Keratinocyte (primary cell): ENCODE measurements around the gene MAPK9. TPM values are rescaled to one million over a fixed set of nuclear protein-coding genes. Genes with fewer than 3 reads are reported as not detected.
"Not testable (repeated sequence)": the region's sequence is repeated elsewhere in the genome, so short reads cannot be mapped to it uniquely, and the experiment has no call there.

Experiments used
- DNase-seq: peaks from one replicate; pipeline ENCODE4 v3.0.0-alpha.2; 2011; ENCODE audit warnings: low read depth, missing footprints, low spot score
- FAIRE-seq: peaks from 2 replicates; lab custom pipeline; 2011; peaks lifted over from hg19 to GRCh38; lab: Jason Lieb, UNC
- H2AFZ ChIP-seq: 2 replicates; pipeline ENCODE4 v1.6.0; 2012; ENCODE audit warnings: low read length, control low read depth, inconsistent platforms; ENCODE audit not compliant: control insufficient read depth
- H3K27ac ChIP-seq: 2 replicates; pipeline ENCODE4 v1.5.1; 2011; ENCODE audit warnings: low read length; ENCODE audit not compliant: control insufficient read depth, insufficient read depth
- H3K27me3 ChIP-seq: 3 replicates; pipeline ENCODE4 v1.6.0; 2011; ENCODE audit warnings: low read length; ENCODE audit not compliant: control insufficient read depth, insufficient read depth; ENCODE audit errors: extremely low read depth
- H3K36me3 ChIP-seq, 2 experiments: 2 replicates in 1 of 2; 3 replicates in 1 of 2; pipeline ENCODE4 v1.5.1; 2011; ENCODE audit warnings: low read length in 2 of 2, mild to moderate bottlenecking in 1 of 2; ENCODE audit not compliant: control insufficient read depth in 2 of 2, insufficient read depth in 2 of 2; ENCODE audit errors: extremely low read depth in 1 of 2
- H3K4me1 ChIP-seq: 3 replicates; pipeline ENCODE4 v1.5.1; 2011; ENCODE audit warnings: low read length; ENCODE audit not compliant: control insufficient read depth, insufficient read depth; ENCODE audit errors: extremely low read depth
- H3K4me2 ChIP-seq: 3 replicates; pipeline ENCODE4 v1.6.0; 2011; ENCODE audit warnings: low read depth, low read length; ENCODE audit not compliant: control insufficient read depth, insufficient read depth; ENCODE audit errors: extremely low read depth
- H3K4me3 ChIP-seq, 3 experiments: fragments of 200-600 bp in 1 of 3; sonication (generic) in 1 of 3; 2 replicates in 2 of 3; 3 replicates in 1 of 3; pipeline ENCODE4 v1.5.1; 2011 to 2016; ENCODE audit warnings: low read length in 3 of 3, mild to moderate bottlenecking in 3 of 3, control low read depth in 2 of 3, inconsistent platforms in 1 of 3, low read depth in 1 of 3, mixed read lengths in 1 of 3, mixed run types in 1 of 3, moderate library complexity in 1 of 3; ENCODE audit not compliant: control insufficient read depth in 2 of 3, insufficient read depth in 2 of 3; ENCODE audit errors: extremely low read depth in 1 of 3
- H3K79me2 ChIP-seq: 2 replicates; pipeline ENCODE4 v1.6.0; 2012; ENCODE audit warnings: low read length; ENCODE audit not compliant: control insufficient read depth, insufficient read depth
- H3K9ac ChIP-seq: 3 replicates; pipeline ENCODE4 v1.6.0; 2011; ENCODE audit warnings: low read length; ENCODE audit not compliant: control insufficient read depth, insufficient read depth; ENCODE audit errors: extremely low read depth
- H3K9me1 ChIP-seq: 3 replicates; pipeline ENCODE4 v1.6.0; 2011; ENCODE audit warnings: low read length; ENCODE audit not compliant: control insufficient read depth, insufficient read depth; ENCODE audit errors: extremely low read depth
- H3K9me3 ChIP-seq: 2 replicates; pipeline ENCODE4 v1.5.1; 2012; ENCODE audit warnings: low read depth, low read length; ENCODE audit not compliant: control insufficient read depth
- H4K20me1 ChIP-seq: 3 replicates; pipeline ENCODE4 v1.6.0; 2011; ENCODE audit warnings: low read length; ENCODE audit not compliant: control insufficient read depth, insufficient read depth; ENCODE audit errors: extremely low read depth
- EZH2 ChIP-seq: IDR thresholded peaks from one replicate; pipeline ENCODE4 v1.6.1; 2012; ENCODE audit warnings: inconsistent platforms, mild to moderate bottlenecking, low read length, moderate library complexity
- dilution Hi-C: fragments of 300-500 bp; cut with MboI; formaldehyde crosslinking; loops from one replicate; pipeline ENCODE4 v1.7.0; 2020; ENCODE audit warnings: low sequenced_read_pairs; ENCODE audit not compliant: extremely low pct_ligation_motif_present
- polyA plus RNA-seq, 5 experiments: library from polyadenylated mRNA; depleted of rRNA in 3 of 5; stranded (reverse) in 3 of 5; stranded (forward) in 1 of 5; unstranded in 1 of 5; fragments of >200 nt; gene quantifications; 1 replicate in 1 of 5; 2 replicates in 3 of 5; 3 replicates in 1 of 5; pipeline versions ENCODE4 v1.2.1 to v1.2.3, GENCODE V29; 2011 to 2012; ENCODE audit warnings: missing spikeins in 2 of 5, low read depth in 1 of 5, low replicate concordance in 1 of 5
- TF ChIP-seq, protein P1 (sequence below), 3 experiments: IDR thresholded peaks in 1 of 3; conservative IDR thresholded peaks in 1 of 3; optimal IDR thresholded peaks in 1 of 3; 2 replicates in 2 of 3; 3 replicates in 1 of 3; pipeline versions ENCODE3 to v1.5.1; 2011; ENCODE audit warnings: low read length in 3 of 3, mild to moderate bottlenecking in 3 of 3, moderate library complexity in 2 of 3, control low read depth in 1 of 3, inconsistent platforms in 1 of 3; ENCODE audit not compliant: insufficient read depth in 2 of 3; ENCODE audit errors: extremely low read depth in 1 of 3

Gene MAPK9
- polyA plus RNA-seq, 1 donor (not counting 4 experiments of a cell fraction or from before 2014, with no cell fraction given) = 49.4 TPM

DNA sequence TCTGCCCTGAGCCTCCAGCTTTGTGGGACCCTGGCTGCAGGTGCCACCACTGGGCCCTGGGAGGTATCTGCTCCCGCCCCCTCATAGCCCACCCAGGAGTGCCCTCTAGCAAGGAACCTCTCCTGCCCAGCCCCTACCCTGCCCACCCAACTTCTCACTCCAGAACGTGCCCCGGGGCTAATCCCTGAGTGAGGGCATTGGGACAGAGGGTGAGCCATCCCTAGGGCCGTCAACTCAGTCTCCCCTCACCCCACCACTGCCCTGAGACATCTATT is 80.2 kb downstream of the MAPK9 start:
- Histone ChIP-seq H3K4me1 (peaks cover 3% of the 10 kb centered on the region), H3K36me3 (no peaks in the 10 kb centered on the region), H4K20me1 (no peaks in the 10 kb centered on the region), H3K27me3 (peaks cover 18% of the 10 kb centered on the region), H3K9ac (no peak overlapping the region), H3K79me2 (no peaks in the 10 kb centered on the region), H3K4me2 (no peak overlapping the region), H3K4me3 (no peak overlapping the region), H3K9me3 (peaks cover 6% of the 10 kb centered on the region), H3K27ac (no peak overlapping the region), H2AFZ (no peak overlapping the region), H3K9me1 (no peaks in the 10 kb centered on the region)
- TF ChIP-seq EZH2 = no peak
- TF ChIP-seq, protein P1, sequence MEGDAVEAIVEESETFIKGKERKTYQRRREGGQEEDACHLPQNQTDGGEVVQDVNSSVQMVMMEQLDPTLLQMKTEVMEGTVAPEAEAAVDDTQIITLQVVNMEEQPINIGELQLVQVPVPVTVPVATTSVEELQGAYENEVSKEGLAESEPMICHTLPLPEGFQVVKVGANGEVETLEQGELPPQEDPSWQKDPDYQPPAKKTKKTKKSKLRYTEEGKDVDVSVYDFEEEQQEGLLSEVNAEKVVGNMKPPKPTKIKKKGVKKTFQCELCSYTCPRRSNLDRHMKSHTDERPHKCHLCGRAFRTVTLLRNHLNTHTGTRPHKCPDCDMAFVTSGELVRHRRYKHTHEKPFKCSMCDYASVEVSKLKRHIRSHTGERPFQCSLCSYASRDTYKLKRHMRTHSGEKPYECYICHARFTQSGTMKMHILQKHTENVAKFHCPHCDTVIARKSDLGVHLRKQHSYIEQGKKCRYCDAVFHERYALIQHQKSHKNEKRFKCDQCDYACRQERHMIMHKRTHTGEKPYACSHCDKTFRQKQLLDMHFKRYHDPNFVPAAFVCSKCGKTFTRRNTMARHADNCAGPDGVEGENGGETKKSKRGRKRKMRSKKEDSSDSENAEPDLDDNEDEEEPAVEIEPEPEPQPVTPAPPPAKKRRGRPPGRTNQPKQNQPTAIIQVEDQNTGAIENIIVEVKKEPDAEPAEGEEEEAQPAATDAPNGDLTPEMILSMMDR (optimal IDR thresholded peaks at IDR 0.05 in 1 of 3, IDR thresholded peaks at IDR 0.05 in 1 of 3, conservative IDR thresholded peaks at IDR 0.05 in 1 of 3; ENCODE audit: extremely low read depth in 1 of 3, insufficient read depth in 2 of 3, low read length in 3 of 3) = no peak
- FAIRE-seq (no peak), DNase-seq (no peak)
- dilution Hi-C loops = no loop called here

DNA sequence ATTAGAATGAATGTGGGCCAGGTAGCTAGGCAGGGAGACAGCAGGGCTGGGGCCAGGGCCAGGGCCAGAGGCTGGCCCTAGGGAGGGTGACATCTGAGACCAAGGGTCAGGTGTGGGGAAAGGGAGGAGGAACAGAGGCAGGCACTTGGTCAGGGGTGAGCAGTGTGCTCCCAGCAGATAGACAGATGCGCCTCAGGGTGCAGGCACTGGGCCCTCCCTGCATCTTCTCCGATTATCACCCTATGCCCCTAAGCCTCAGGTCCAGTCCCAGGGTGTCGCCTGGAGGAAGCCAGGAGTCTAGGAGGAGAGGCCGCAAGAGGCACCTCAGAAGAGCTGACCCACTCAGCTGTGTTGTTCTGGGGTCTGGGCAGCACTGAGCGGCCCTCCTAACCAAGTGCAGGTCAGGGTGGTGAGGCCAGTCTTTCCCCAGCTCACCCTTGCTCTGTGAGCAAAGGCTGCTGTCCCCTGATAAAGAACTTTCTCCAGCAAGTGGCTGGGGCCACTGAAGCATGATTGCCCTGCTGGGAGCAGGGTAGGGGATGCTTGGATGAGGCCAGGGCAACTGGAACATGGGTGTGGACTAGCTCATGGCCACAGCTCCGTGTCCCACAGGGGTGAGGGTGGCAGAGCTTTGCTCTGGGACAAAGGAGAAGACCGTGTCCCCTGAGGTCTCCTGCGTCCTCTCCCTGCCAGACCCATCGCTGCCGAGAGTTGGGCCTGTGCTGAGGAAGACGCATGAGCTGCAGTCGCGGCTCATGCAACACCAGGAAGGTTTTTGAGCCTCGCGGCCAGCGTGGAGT is 80.7 kb downstream of the MAPK9 start:
- H3K79me2 ChIP-seq = no peaks in the 10 kb centered on the region
- DNase-seq (no peak), FAIRE-seq (no peak)
- H4K20me1 ChIP-seq = no peaks in the 10 kb centered on the region
- dilution Hi-C loops = no loop called here
- H3K9ac ChIP-seq = no peak overlapping the region
- no peak overlapping the region for H3K4me2 ChIP-seq
- H3K9me1 ChIP-seq = no peaks in the 10 kb centered on the region
- H3K9me3 ChIP-seq = peaks cover 6% of the 10 kb centered on the region
- H2AFZ ChIP-seq = no peak overlapping the region
- H3K27ac ChIP-seq = no peak overlapping the region
- H3K36me3 ChIP-seq = no peaks in the 10 kb centered on the region
- no peak for TF ChIP-seq EZH2
- TF ChIP-seq, protein P1 (optimal IDR thresholded peaks at IDR 0.05 in 1 of 3, IDR thresholded peaks at IDR 0.05 in 1 of 3, conservative IDR thresholded peaks at IDR 0.05 in 1 of 3; ENCODE audit: extremely low read depth in 1 of 3, insufficient read depth in 2 of 3, low read length in 3 of 3) = no peak
- H3K27me3 ChIP-seq = peaks cover 18% of the 10 kb centered on the region
- no peak overlapping the region for H3K4me3 ChIP-seq
- H3K4me1 ChIP-seq = peaks cover 3% of the 10 kb centered on the region

DNA sequence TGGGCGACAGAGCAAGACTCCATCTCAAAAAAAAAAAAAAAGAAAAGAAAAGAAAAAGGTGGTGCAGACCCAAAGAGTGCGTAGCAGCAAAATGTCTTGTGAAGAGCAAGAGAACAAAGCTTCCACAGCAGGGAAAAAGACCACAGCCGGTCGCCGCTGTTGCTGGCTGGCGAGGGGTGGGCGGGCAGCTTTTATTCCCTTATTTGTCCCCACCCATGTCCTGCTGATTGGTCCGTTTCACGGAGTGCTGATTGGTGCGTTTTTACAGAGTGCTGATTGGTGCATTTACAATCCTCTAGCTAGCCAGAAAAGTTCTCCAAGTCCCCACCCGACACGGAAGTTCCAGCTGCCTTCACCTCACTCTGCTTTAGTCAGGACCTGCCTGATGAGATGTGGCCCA is 81.8 kb downstream of the MAPK9 start:
- H3K4me1 ChIP-seq, H3K9me3 ChIP-seq, dilution Hi-C loops, H3K36me3 ChIP-seq, H4K20me1 ChIP-seq, FAIRE-seq, H3K79me2 ChIP-seq, H2AFZ ChIP-seq, H3K9ac ChIP-seq, H3K4me3 ChIP-seq, H3K4me2 ChIP-seq, DNase-seq, H3K9me1 ChIP-seq, H3K27ac ChIP-seq: not testable (repeated sequence)
- H3K27me3 ChIP-seq = peaks cover 18% of the 10 kb centered on the region
